ENCODE data around the gene DMXL1.
"Not testable (repeated sequence)": the region's sequence is repeated elsewhere in the genome, so short reads cannot be mapped to it uniquely, and the experiment has no call there.

DMXL1 gene

GRCh38 chr5:119071561-119071995 is 691 bp downstream of the DMXL1 start:
- DNase-seq, result peak in 1 of 2 experiments; percentile 28

- no peak for DNase-seq
Observed at GRCh38 chr5:119072496-119072895, 1.6 kb downstream of the DMXL1 start.

GRCh38 chr5:119073746-119074337 is 3.0 kb downstream of the DMXL1 start:
- DNase-seq, result not testable (repeated sequence)

DNA sequence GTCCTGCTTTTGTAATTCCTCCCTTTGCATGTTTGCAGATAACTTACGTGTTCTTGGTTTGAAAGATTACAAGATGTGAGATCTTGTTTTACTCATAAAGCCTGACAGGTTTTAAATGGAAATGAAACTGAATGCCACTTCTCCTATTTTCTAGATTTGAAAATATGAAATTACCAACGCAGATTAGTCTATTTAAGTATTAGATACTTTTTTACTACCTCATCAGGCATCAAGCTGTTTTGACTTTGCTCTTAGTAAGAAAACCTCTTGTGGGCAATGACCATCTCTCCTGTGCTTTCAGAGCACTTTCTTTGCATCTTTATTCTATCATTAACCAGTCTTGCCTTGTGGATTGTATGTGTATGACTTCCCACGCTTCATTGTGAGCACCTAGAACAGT is 3.5 kb downstream of the DMXL1 start:
- no peak for DNase-seq

DNA sequence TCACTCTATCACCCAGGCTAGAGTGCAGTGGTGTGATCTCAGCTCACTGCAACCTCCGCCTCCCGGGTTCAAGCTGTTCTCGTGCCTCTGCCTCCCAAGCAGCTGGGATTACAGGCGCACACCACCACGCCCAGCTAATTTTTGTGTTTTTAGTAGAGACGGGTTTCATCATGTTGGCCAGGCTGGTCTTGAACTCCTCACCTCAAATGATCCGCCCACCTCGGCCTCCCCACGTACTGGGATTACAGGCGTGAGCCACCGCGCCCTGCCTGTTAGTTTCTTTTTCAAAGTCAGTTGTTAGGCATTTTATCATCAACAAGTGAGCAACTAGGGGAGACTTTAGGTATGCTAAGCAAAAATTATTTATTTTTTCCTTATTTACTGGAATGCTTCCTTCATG is 4.4 kb downstream of the DMXL1 start:
- DNase-seq, result not testable (repeated sequence)

GRCh38 chr5:119076080-119076479 is 5.2 kb downstream of the DMXL1 start:
- DNase-seq, result no peak

DNA sequence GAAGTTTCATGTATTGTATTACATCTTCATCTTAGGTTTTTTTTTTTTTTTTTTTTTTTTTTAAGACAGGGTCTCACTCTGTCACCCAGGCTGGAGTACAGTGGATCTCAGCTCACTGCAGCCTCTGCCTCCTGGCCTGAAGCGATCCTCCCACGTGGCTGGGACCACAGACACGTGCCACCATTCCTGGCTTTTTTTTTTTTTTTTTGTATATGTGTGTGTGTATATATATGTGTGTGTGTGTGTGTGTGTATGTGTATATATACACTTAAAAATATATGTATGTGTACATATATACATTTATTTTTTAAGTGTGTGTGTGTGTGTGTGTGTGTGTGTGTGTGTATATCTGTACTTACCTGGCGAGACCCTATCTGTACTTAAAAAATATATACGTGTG is 6.6 kb downstream of the DMXL1 start:
- DNase-seq, result no peak

DNA sequence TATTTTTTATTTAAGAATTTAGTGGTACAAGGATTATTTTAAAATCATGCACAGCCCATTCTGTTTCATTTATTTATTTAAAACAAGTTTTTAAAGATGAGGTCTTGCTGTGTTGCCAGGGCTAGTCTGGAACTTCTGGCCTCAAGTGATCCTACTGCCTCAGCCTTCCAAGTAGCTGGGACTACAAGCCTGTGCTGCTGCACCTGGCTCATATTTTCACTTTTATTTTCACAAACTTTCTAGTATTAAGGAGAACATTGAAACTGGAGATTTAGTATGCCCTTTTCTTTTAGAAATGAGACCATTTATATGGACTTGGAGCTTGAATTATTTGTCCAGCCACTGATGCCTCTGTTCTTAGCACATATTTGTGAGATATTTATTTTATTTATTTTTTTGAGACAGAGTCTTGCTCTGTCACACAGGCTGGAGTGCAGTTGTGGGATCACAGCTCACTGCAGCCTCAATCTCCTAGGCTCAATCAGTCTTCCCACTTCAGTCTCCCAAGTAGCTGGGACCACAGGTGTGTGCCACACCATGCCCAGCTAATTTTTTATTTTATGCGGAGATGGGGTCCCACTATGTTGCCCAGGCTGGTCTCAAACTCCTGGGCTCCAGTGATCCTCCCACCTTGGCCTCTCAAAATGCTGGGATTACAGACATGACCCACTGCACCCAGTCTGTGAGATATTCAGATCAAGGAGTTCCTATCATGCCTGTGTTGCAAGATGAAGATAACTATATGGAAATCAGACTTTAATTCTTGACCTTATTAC is 7.4 kb downstream of the DMXL1 start:
- DNase-seq, result no peak

DNA sequence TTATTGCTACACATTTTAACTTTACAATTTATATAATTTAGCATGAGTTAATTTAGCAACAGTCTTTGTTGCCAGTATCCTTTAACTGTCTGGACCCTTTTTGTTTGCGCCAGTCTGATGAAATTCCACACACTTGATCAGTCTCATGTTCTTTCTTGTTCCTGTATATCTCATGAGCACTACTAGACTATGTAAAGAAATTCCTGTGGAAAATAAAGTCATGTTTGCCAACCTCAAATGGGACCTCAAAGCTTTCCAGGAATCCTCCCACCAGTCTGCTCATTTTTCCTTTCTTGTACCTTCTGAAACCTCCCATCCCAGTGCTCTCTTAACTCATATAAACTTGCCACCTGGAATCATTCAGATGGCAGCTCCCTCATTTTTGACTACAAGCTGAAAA is 8.0 kb downstream of the DMXL1 start:
- DNase-seq, result no peak

- DNase-seq, result no peak
Observed at GRCh38 chr5:119079318-119079921, 8.5 kb downstream of the DMXL1 start.

GRCh38 chr5:119080936-119081335 is 10.0 kb downstream of the DMXL1 start:
- no peak for DNase-seq

DNA sequence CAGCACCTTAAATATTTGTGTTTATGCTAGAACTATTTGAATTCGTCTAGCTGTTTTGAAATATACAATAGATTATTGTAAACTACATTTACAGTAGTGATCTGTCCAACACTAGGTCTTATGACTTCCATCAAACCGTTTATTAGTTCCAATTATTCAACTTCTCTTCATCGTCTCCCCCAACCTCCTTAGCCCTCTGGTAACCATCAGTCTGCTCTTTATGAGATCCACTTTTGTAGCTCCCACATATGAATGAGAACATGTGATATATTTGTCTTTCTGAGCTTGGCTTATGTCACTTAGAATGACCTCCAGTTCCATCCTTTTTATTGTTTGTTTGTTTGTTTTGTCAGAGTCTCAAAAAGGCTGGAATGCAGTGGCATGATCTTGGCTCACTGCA is 11.8 kb downstream of the DMXL1 start:
- no peak for DNase-seq

- no peak for DNase-seq
Observed at GRCh38 chr5:119083679-119084078, 12.8 kb downstream of the DMXL1 start.

DNA sequence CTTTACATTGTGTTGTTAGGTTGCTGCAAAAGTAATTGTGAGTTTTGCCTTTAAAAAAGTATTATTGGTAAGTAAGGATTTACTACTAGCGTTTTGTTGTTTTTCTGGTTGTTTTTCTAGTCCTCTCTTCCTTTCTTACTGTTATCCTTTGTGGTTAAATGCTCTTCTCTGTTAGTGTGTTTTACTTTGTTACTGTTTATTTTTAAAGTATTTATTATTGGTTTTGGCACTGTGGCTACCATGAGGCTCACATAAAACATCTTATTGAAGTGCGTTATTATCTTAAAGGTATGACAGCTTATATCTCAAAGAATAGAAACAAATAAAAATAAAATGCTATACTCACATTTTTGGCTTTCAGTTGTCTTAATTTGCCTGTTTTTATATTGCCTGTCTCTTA is 17.6 kb downstream of the DMXL1 start:
- DNase-seq, result no peak

DNA sequence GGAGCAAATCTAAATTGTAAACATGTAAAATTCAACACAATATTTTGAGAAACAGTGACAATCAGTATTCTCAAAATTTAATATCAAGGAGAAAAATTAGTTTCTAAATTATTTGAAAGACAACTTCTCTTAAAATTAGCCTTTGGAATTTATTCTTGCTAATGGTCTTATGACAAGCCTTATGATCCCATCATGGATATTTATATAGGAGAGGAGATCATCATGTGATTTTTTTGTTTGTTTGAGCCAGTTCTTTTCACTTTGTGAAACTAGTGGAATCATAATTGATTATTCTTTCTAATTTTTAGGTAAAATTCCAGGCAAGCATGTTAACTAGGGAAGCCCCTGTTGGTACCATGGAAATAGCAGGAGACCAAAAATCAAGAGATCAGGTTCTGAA is 24.7 kb downstream of the DMXL1 start:
- DNase-seq, result no peak

DNA sequence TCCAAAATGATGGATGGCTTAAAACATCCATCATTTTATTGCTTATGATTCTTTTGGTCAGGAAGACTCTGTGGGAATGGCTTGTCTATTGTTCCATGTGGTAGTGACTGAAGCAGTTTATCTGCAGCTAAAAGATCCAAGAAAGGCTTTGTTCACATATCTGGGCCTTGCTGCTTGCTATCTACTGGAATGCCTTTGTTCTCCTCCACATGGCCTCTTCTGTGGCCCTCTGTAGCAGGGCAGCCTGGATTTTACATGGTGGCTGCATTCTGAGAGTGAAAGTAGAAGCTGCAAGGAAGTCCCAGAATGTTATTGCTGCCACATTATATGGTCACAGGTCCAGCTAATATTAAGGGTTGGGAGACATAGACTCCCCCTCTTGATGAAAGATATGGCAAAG is 35.1 kb downstream of the DMXL1 start:
- DNase-seq, result no peak

DNA sequence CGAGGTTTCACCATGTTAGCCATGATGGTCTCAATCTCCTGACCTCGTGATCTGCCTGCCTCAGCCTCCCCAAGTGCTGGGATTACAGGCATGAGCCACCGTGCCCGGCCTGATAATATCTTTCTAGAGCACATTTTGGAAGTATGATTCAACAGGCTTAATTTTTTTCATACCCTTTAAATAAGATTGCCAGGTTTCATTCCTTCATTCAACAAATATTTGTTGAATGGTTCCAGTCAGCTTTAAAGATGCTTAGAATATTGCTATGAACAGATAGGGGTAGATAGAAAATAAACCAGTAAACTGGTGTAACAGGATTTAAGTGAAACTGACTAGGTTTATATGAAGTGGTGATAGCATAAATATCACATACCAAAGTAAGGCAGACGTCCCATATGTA is 41.3 kb downstream of the DMXL1 start:
- DNase-seq, result no peak

- no peak for DNase-seq
Observed at GRCh38 chr5:119117237-119117636, 46.4 kb downstream of the DMXL1 start.

- DNase-seq, result no peak
Observed at GRCh38 chr5:119118000-119118399, 47.1 kb downstream of the DMXL1 start.

GRCh38 chr5:119120893-119121292 is 50.0 kb downstream of the DMXL1 start:
- DNase-seq, result no peak

GRCh38 chr5:119122474-119122873 is 51.6 kb downstream of the DMXL1 start:
- not testable (repeated sequence) for DNase-seq

DNA sequence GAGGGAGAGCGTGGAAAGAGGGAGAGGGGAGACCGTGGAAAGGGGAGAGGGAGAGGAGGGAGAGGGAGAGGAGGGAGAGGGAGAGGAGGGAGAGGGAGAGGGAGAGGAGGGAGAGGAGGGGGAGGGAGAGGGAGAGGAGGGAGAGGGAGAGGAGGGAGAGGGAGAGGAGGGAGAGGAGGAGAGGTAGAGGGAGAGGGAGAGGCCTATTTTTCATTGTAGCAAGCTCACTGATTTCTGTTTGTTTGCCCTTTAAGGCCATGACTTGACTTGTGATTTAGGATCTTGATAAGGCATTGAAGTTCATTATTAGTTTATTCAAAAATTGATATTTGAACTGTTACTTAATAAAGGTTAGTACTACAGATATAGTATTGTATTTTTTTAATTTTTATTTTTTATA is 52.4 kb downstream of the DMXL1 start:
- no peak for DNase-seq

GRCh38 chr5:119129770-119130169 is 58.9 kb downstream of the DMXL1 start:
- no peak for DNase-seq
